Activated naive CD8-positive, alpha-beta T cell treated with anti-CD3 and anti-CD28 coated beads for 36 hours (primary cell): ENCODE results near the gene CDK14. TPM values are rescaled to one million over a fixed set of nuclear protein-coding genes. Genes with fewer than 3 reads are reported as not detected.

Source experiments
- DNase-seq: peaks from one replicate; pipeline ENCODE4 v3.0.0; 2021
- H3K27ac Mint-ChIP-seq: one replicate; pipeline ENCODE4 v1.8.0; 2022; ENCODE audit warnings: mild to moderate bottlenecking, moderate library complexity, mixed read lengths
- H3K27me3 Mint-ChIP-seq: one replicate; pipeline ENCODE4 v1.8.0; 2022; ENCODE audit warnings: mild to moderate bottlenecking, mixed read lengths
- H3K36me3 Mint-ChIP-seq: one replicate; pipeline ENCODE4 v1.8.0; 2021; ENCODE audit warnings: mild to moderate bottlenecking, mixed read lengths
- H3K4me1 Mint-ChIP-seq: one replicate; pipeline ENCODE4 v1.8.0; 2021; ENCODE audit warnings: mixed read lengths
- H3K4me3 Mint-ChIP-seq: one replicate; pipeline ENCODE4 v1.8.0; 2022; ENCODE audit warnings: mild to moderate bottlenecking, moderate library complexity, mixed read lengths
- H3K9me3 Mint-ChIP-seq: one replicate; pipeline ENCODE4 v1.8.0; 2022; ENCODE audit warnings: mixed read lengths
- total RNA-seq, 2 experiments: library from RNA; stranded (reverse); gene quantifications; one replicate each; pipeline ENCODE4 v1.2.3, GENCODE V29; 2021

Gene CDK14
- total RNA-seq, 2 experiments from 2014 or later = 0.92 to 1.6 TPM

- Mint-ChIP-seq H3K9me3 (no peaks in the 10 kb centered on the region), H3K27ac (no peak overlapping the region), H3K4me3 (peak overlapping the region; percentile 20), H3K4me1 (peaks cover 11% of the 10 kb centered on the region), H3K27me3 (no peaks in the 10 kb centered on the region), H3K36me3 (no peaks in the 10 kb centered on the region)
- no peak for DNase-seq
Observed at GRCh38 chr7:91089382-91089963, 493.4 kb downstream of the CDK14 start.

DNA sequence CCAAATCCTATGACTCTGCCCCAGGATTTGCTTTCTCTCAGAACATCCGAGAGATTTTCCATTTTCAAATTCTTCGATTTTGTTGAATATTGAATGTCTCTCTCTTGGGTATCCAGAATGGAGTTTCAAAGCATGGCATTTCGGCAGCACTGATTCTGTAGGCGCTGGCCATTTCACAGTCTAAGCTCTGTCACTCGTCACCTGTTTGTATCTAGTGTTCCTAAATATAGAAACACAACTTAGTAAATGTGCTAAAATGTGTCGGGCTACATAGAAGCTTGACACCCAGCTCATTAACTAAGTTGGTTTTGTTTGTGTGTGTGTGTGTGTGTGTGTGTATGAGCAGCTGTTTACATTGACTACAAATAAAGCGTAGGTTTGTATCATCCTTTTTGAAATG, 494.6 kb downstream of the CDK14 start:
- no peaks in the 10 kb centered on the region for H3K9me3 Mint-ChIP-seq
- DNase-seq = no peak
- no peak overlapping the region for H3K4me3 Mint-ChIP-seq
- no peaks in the 10 kb centered on the region for H3K36me3 Mint-ChIP-seq
- H3K27ac Mint-ChIP-seq = no peak overlapping the region
- no peaks in the 10 kb centered on the region for H3K27me3 Mint-ChIP-seq
- H3K4me1 Mint-ChIP-seq = no peaks in the 10 kb centered on the region

DNA sequence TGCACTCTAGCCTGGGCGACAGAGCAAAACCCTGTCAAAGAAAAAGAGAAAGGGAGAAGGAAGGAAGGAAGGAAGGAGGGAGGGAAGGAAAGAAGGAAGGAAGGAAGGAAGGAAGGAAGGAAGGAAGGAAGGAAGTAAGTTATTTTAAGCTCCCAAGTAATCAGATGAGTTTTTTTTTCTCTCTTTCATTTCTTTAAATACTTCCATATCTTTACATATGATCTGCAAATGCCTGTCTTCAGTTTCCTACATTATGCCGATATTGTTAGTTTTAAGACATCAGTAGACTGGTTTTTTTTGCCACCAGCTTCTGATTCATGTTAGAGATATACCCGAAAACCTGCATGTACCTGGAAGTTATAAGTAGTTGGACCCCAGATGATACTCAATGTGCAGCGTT, 495.5 kb downstream of the CDK14 start:
- H3K9me3 Mint-ChIP-seq = no peaks in the 10 kb centered on the region
- no peaks in the 10 kb centered on the region for H3K4me1 Mint-ChIP-seq
- DNase-seq = no peak
- H3K4me3 Mint-ChIP-seq = no peak overlapping the region
- H3K36me3 Mint-ChIP-seq = no peaks in the 10 kb centered on the region
- H3K27me3 Mint-ChIP-seq = no peaks in the 10 kb centered on the region
- H3K27ac Mint-ChIP-seq = no peak overlapping the region

GRCh38 chr7:91093181-91093580, 497.1 kb downstream of the CDK14 start:
- no peaks in the 10 kb centered on the region for H3K9me3 Mint-ChIP-seq
- H3K27me3 Mint-ChIP-seq = no peaks in the 10 kb centered on the region
- no peaks in the 10 kb centered on the region for H3K4me1 Mint-ChIP-seq
- H3K27ac Mint-ChIP-seq = no peak overlapping the region
- H3K4me3 Mint-ChIP-seq = no peak overlapping the region
- DNase-seq = no peak
- no peaks in the 10 kb centered on the region for H3K36me3 Mint-ChIP-seq

GRCh38 chr7:91098566-91098965, 502.4 kb downstream of the CDK14 start:
- Mint-ChIP-seq H3K4me3 (no peak overlapping the region), H3K27ac (no peak overlapping the region), H3K9me3 (no peaks in the 10 kb centered on the region), H3K4me1 (no peaks in the 10 kb centered on the region), H3K27me3 (peaks cover 4% of the 10 kb centered on the region), H3K36me3 (no peaks in the 10 kb centered on the region)
- DNase-seq = no peak

DNA sequence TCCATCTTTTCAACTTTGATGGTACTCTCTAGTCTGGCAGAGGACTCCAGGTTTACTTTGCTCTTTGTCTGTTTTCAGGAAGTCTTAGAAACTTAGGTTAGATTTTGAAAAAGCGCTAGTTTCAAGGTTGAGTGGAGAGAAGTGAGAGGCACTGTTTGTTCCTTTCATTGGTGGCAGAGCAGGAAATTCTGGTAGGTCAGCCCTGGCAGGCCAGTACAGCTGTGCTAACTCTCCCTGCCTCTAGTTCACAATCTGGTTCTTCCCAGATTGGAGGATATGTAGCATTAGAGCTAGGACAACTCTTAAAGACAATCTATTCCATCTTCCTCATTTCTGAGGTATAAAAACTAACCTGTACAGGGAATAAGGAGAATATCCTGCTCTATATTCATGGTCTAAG, 507.2 kb downstream of the CDK14 start:
- Mint-ChIP-seq H3K27me3 (peaks cover 4% of the 10 kb centered on the region), H3K27ac (no peak overlapping the region), H3K36me3 (no peaks in the 10 kb centered on the region), H3K4me3 (no peak overlapping the region), H3K4me1 (no peaks in the 10 kb centered on the region), H3K9me3 (no peaks in the 10 kb centered on the region)
- DNase-seq = no peak

DNA sequence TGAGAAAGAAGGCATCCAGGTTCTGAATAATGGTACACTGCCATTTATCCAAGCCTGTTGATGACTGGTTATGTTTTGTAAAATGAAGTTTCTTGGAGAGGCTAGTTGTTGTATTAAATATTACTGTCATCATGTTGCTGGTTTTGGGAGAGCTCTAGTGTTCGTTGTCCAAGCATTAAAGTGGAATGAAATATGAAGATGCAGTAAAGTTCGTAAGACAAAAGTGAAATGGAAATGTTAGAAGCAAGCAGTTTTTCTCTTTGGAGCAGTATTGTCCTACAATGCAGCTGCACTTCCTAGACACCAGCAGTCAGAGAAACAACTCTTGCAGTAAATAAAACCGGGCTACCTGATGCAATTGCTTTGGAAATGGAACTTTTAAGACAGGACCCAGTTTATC, 511.3 kb downstream of the CDK14 start:
- Mint-ChIP-seq H3K36me3 (no peaks in the 10 kb centered on the region), H3K4me1 (no peaks in the 10 kb centered on the region), H3K9me3 (no peaks in the 10 kb centered on the region), H3K27ac (no peak overlapping the region), H3K4me3 (no peak overlapping the region), H3K27me3 (no peaks in the 10 kb centered on the region)
- DNase-seq = no peak

- Mint-ChIP-seq H3K27ac (no peak overlapping the region), H3K36me3 (no peaks in the 10 kb centered on the region), H3K9me3 (no peaks in the 10 kb centered on the region), H3K4me1 (no peaks in the 10 kb centered on the region), H3K4me3 (no peak overlapping the region), H3K27me3 (no peaks in the 10 kb centered on the region)
- no peak for DNase-seq
Observed at GRCh38 chr7:91109200-91109599, 513.1 kb downstream of the CDK14 start.

GRCh38 chr7:91112902-91113341, 516.8 kb downstream of the CDK14 start:
- no peaks in the 10 kb centered on the region for H3K4me1 Mint-ChIP-seq
- DNase-seq = no peak
- no peaks in the 10 kb centered on the region for H3K36me3 Mint-ChIP-seq
- H3K9me3 Mint-ChIP-seq = no peaks in the 10 kb centered on the region
- no peaks in the 10 kb centered on the region for H3K27me3 Mint-ChIP-seq
- H3K27ac Mint-ChIP-seq = no peak overlapping the region
- no peak overlapping the region for H3K4me3 Mint-ChIP-seq

DNA sequence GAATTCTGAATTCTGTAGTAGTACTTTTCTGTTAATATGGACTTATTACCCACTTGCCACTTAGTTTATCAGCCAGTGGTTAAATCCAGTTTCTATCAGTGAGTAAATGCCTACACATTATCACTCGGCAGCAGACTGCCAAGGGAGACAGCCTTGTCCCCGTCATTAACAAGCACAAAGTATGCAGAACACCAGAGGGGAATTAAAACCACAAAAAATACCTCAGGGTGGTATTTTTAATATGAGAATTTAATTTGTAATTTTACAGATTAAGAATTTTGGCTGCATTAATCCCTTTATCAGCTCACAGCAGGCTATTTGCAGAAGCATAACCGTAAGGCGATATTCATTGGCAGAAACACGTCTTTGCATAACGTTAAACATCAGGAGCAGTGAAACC, 518.1 kb downstream of the CDK14 start:
- Mint-ChIP-seq H3K4me3 (no peak overlapping the region), H3K4me1 (no peaks in the 10 kb centered on the region), H3K27ac (no peak overlapping the region), H3K9me3 (no peaks in the 10 kb centered on the region), H3K36me3 (no peaks in the 10 kb centered on the region), H3K27me3 (no peaks in the 10 kb centered on the region)
- DNase-seq = no peak

DNA sequence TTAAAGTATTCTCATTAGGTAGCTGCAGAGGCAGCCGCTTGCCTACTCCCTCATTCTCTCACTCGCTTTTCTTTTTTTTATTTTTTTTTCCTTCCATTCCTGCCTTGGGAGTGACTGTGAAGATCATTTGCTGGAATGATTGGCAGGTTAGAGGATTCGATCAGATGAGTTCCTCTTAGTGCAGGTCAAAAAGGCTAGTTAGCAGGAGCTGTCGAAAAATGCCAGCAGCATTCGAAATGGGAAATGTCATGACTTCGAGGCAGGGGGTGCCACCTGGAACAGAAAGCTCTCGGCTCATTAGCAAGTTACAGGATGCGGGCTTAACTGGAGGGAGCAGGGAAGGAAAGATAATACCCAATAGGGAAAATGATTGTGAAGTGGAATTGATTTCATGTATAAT, 530.6 kb downstream of the CDK14 start:
- no peaks in the 10 kb centered on the region for H3K27me3 Mint-ChIP-seq
- no peaks in the 10 kb centered on the region for H3K9me3 Mint-ChIP-seq
- H3K36me3 Mint-ChIP-seq = no peaks in the 10 kb centered on the region
- no peak overlapping the region for H3K4me3 Mint-ChIP-seq
- no peaks in the 10 kb centered on the region for H3K4me1 Mint-ChIP-seq
- no peak for DNase-seq
- no peak overlapping the region for H3K27ac Mint-ChIP-seq

- Mint-ChIP-seq H3K9me3 (no peaks in the 10 kb centered on the region), H3K36me3 (no peaks in the 10 kb centered on the region), H3K4me3 (no peak overlapping the region), H3K4me1 (no peaks in the 10 kb centered on the region), H3K27ac (no peak overlapping the region), H3K27me3 (no peaks in the 10 kb centered on the region)
- DNase-seq = no peak
Observed at GRCh38 chr7:91127325-91127724, 531.2 kb downstream of the CDK14 start.

- no peaks in the 10 kb centered on the region for H3K4me1 Mint-ChIP-seq
- H3K27me3 Mint-ChIP-seq = no peaks in the 10 kb centered on the region
- no peaks in the 10 kb centered on the region for H3K36me3 Mint-ChIP-seq
- H3K9me3 Mint-ChIP-seq = no peaks in the 10 kb centered on the region
- no peak for DNase-seq
- no peak overlapping the region for H3K27ac Mint-ChIP-seq
- no peak overlapping the region for H3K4me3 Mint-ChIP-seq
Observed at GRCh38 chr7:91127959-91128358, 531.8 kb downstream of the CDK14 start.

DNA sequence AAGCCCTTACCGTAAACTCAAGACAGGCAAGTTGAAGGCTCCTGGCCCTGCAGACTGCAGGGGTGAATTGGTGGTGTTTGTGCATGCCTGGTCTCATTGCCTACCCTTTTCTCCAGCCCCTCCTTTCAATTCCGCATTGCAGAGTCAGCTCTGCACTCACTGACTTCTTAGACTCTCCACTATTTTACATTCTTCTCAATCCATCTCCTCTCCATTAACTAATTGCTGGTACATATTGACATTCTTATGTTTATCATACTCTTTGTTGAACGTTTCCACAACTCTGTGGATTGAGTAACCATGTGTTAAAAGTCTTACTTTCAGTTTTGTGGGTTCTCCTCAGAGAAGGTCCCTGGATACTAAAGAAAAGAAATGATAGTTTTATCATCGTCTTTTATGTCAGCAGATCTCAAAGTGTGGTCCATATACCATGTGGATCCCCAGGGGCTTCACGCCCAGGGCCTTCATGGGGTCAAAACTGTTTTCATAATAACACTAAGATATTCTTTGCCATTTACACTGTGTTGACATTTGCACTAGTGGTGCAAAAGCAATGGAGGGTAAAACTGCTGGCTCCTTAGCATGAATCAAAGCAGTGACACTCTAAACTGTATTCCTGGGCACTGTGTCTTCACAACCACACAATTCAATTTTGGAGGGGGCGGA, 532.7 kb downstream of the CDK14 start:
- Mint-ChIP-seq H3K36me3 (no peaks in the 10 kb centered on the region), H3K27me3 (no peaks in the 10 kb centered on the region), H3K4me3 (no peak overlapping the region), H3K27ac (no peak overlapping the region), H3K4me1 (no peaks in the 10 kb centered on the region), H3K9me3 (no peaks in the 10 kb centered on the region)
- DNase-seq = no peak

DNA sequence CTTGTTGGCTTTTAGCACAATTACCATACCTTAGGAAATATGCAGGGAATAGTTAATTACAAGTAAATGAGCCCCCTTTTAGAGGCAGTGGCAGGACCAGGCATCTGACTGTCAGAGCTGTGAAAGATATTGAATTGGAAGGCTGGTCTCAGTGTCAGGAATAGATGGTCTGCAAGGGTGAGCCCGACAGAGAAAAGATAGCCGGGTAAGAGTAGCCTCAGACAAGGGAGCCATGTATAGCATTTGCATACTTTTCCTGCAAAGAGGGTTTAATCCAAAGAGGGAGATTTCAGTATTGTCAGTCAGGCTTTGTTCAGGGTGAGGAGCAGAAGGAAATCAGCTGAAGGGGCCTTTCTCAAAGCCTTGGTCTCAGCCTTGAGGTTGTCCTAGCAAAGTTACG, 539.2 kb downstream of the CDK14 start:
- Mint-ChIP-seq H3K27ac (no peak overlapping the region), H3K4me3 (no peak overlapping the region), H3K9me3 (no peaks in the 10 kb centered on the region), H3K27me3 (no peaks in the 10 kb centered on the region), H3K36me3 (no peaks in the 10 kb centered on the region), H3K4me1 (no peaks in the 10 kb centered on the region)
- no peak for DNase-seq

GRCh38 chr7:91135703-91136430, 539.7 kb downstream of the CDK14 start:
- Mint-ChIP-seq H3K9me3 (no peaks in the 10 kb centered on the region), H3K4me1 (no peaks in the 10 kb centered on the region), H3K27me3 (no peaks in the 10 kb centered on the region), H3K27ac (no peak overlapping the region), H3K4me3 (no peak overlapping the region), H3K36me3 (no peaks in the 10 kb centered on the region)
- DNase-seq = no peak
